WERI-Rb-1 (cell line): ENCODE measurements around the gene C5.
"Not testable (repeated sequence)": the region's sequence is repeated elsewhere in the genome, so short reads cannot be mapped to it uniquely, and the experiment has no call there.

Source experiments
- DNase-seq: peaks from one replicate; pipeline ENCODE4 v3.0.0-alpha.2; 2020
- H3K27ac ChIP-seq: fragments of 250-450 bp; sonication (Bioruptor Pico); 2 replicates; pipeline ENCODE4 v1.5.1; 2020; ENCODE audit warnings: mild to moderate bottlenecking, moderate library complexity
- H3K27me3 ChIP-seq: fragments of 250-450 bp; sonication (Bioruptor Pico); 2 replicates; pipeline ENCODE4 v1.5.1; 2021; ENCODE audit warnings: mild to moderate bottlenecking, low read depth, moderate library complexity; ENCODE audit not compliant: insufficient read depth, severe bottlenecking
- H3K36me3 ChIP-seq: fragments of 250-450 bp; sonication (Bioruptor Pico); 2 replicates; pipeline ENCODE4 v1.5.1; 2020; ENCODE audit warnings: mild to moderate bottlenecking, moderate library complexity
- H3K4me3 ChIP-seq: 2 replicates; pipeline ENCODE4 v1.5.1; 2011; ENCODE audit warnings: low read depth, mild to moderate bottlenecking, control low read depth, low read length
- H3K9me3 ChIP-seq: fragments of 250-450 bp; sonication (Bioruptor Pico); 2 replicates; pipeline ENCODE4 v1.5.1; 2021; ENCODE audit warnings: mild to moderate bottlenecking, moderate library complexity; ENCODE audit not compliant: severe bottlenecking
- CTCF ChIP-seq: IDR thresholded peaks from 2 replicates; pipeline ENCODE4 v1.5.1; 2011; ENCODE audit warnings: low read depth, mild to moderate bottlenecking, control low read depth, inconsistent platforms, low read length

The C5 gene

GRCh38 chr9:121038362-121038761, 11.7 kb downstream of the C5 start:
- DNase-seq: no peak
- H3K4me3 ChIP-seq: no peak overlapping the region

GRCh38 chr9:121035717-121036116, 14.4 kb downstream of the C5 start:
- DNase-seq, H3K27ac ChIP-seq: not testable (repeated sequence)

More at GRCh38 chr9:121038362-121038761, 11.7 kb downstream of the C5 start:
- H3K9me3 ChIP-seq: no peaks in the 10 kb centered on the region
- H3K36me3 ChIP-seq: no peaks in the 10 kb centered on the region
- H3K27ac ChIP-seq: no peak overlapping the region
- no peak for TF ChIP-seq CTCF
- no peaks in the 10 kb centered on the region for H3K27me3 ChIP-seq

GRCh38 chr9:121034529-121034928, 15.5 kb downstream of the C5 start:
- no peak overlapping the region for H3K4me3 ChIP-seq
- TF ChIP-seq CTCF: no peak
- H3K27me3 ChIP-seq: no peaks in the 10 kb centered on the region
- DNase-seq: no peak
- H3K36me3 ChIP-seq: no peaks in the 10 kb centered on the region
- H3K27ac ChIP-seq: no peak overlapping the region
- no peaks in the 10 kb centered on the region for H3K9me3 ChIP-seq

More at GRCh38 chr9:121035717-121036116, 14.4 kb downstream of the C5 start:
- H3K9me3 ChIP-seq, H3K27me3 ChIP-seq, H3K4me3 ChIP-seq, H3K36me3 ChIP-seq: not testable (repeated sequence)

GRCh38 chr9:121029469-121029868, 20.6 kb downstream of the C5 start:
- DNase-seq: no peak
- H3K9me3 ChIP-seq: no peaks in the 10 kb centered on the region
- no peak overlapping the region for H3K27ac ChIP-seq
- no peaks in the 10 kb centered on the region for H3K27me3 ChIP-seq
- H3K36me3 ChIP-seq: no peaks in the 10 kb centered on the region
- no peak for TF ChIP-seq CTCF
- no peak overlapping the region for H3K4me3 ChIP-seq

GRCh38 chr9:121028285-121028684, 21.8 kb downstream of the C5 start:
- H3K27ac ChIP-seq, DNase-seq, H3K4me3 ChIP-seq, H3K36me3 ChIP-seq, H3K9me3 ChIP-seq, H3K27me3 ChIP-seq: not testable (repeated sequence)

- H3K27ac ChIP-seq: no peak overlapping the region
- no peak for DNase-seq
Observed at GRCh38 chr9:121026768-121027167, 23.3 kb downstream of the C5 start.

More at GRCh38 chr9:121026768-121027167, 23.3 kb downstream of the C5 start:
- TF ChIP-seq CTCF: no peak
- no peaks in the 10 kb centered on the region for H3K27me3 ChIP-seq
- no peak overlapping the region for H3K4me3 ChIP-seq
- no peaks in the 10 kb centered on the region for H3K9me3 ChIP-seq
- no peaks in the 10 kb centered on the region for H3K36me3 ChIP-seq
